Activated CD8-positive, alpha-beta memory T cell treated with anti-CD3 and anti-CD28 coated beads for 48 hours (primary cell): ENCODE measurements around the gene AK4.

ENCODE experiments used
- DNase-seq, 3 experiments: peaks; one replicate each; pipeline ENCODE4 v3.0.0-alpha.2; 2020; ENCODE audit warnings: low read depth in 2 of 3, low spot score in 2 of 3

Gene AK4

GRCh38 chr1:65276197-65276939 lies 128.4 kb downstream of the AK4 start:
- DNase-seq: no peak

- DNase-seq: no peak
Measured at GRCh38 chr1:65277605-65278347, 129.8 kb downstream of the AK4 start.

DNA sequence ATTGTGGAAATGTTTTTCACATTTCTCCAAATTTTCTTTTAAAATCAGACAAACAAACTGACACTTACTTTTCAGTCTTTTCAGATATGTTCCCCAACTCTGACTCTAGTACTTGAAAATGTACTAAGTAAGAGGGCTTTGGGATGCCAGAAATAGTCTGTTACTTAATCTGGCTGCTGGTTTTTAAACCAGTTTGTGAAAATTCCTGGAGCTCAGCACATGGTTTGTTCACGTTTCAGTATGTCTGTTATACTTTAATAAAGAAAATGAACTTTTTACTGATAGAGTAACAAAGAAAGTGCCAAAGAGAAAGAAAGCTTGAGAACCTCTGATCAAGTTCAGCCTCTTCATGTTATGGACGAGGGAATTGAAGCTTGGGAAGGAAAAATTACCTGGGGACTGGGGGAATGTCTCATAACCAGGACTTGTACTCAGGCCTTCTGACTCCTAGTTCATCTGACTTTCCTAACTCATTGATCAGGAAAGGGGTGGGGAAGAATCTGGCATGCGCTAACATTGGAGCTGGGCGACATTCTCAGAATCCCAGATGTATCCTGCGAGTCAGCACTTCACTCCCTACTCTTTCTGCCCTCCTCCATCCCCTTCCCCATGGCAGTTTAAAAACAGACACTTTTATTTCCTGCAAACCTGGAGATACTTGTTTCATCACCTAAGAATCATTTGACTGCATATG lies 130.5 kb downstream of the AK4 start:
- no peak for DNase-seq

DNA sequence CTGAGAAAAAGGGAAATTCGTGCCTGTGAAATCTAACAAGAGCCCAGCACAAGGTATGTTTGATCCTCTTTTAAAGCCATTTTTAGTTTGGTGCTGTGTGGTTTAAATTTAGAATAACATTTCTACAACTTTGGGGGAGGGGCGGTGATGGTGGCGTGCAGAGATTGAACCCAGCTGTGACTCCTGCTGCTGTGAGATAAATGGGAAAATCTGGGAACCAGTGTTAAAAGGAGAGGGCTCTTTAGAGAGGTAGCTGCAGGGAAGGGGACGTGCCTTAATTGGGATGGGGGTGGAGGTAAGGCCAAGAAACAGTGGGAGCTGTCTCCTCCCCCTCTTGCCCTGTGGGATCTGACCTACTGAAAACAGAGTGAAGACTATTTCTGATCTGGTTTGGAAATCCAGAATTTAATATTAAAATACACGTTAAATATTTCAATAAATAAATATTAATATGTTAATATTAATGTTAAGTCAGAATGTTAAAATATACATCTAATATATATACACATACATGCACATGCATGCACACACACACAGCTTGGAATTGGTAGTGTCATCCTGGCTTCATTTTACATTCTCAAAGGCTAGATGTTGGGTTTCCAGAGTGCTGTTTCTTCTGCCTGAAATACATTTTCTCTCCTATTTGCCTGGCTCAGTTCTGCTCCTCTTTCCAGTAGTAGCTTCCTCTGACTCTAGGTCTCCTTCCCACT lies 131.2 kb downstream of the AK4 start:
- DNase-seq: no peak
